Activated T-cell treated with anti-CD3 and anti-CD28 coated beads, Interleukin-2, amount 50 U/mL, for 24 hours (primary cell): ENCODE measurements around the gene KIF11.
"Not testable (repeated sequence)": the region's sequence is repeated elsewhere in the genome, so short reads cannot be mapped to it uniquely, and the experiment has no call there.

Experiments used
- DNase-seq: peaks from one replicate; pipeline ENCODE4 v3.0.0-alpha.2; 2020
- H3K27ac Mint-ChIP-seq: 2 replicates; pipeline ENCODE4 v1.8.0; 2020; ENCODE audit warnings: mild to moderate bottlenecking, mixed read lengths
- H3K27me3 Mint-ChIP-seq: 2 replicates; pipeline ENCODE4 v1.8.0; 2020; ENCODE audit warnings: mixed read lengths
- H3K36me3 Mint-ChIP-seq: 2 replicates; pipeline ENCODE4 v1.8.0; 2020; ENCODE audit warnings: low read depth, mixed read lengths
- H3K4me1 Mint-ChIP-seq: 2 replicates; pipeline ENCODE4 v1.8.0; 2020; ENCODE audit warnings: low read depth, mixed read lengths
- H3K4me3 Mint-ChIP-seq: 2 replicates; pipeline ENCODE4 v1.8.0; 2020; ENCODE audit warnings: mild to moderate bottlenecking, moderate library complexity, mixed read lengths
- H3K9me3 Mint-ChIP-seq: 2 replicates; pipeline ENCODE4 v1.8.0; 2020; ENCODE audit warnings: mixed read lengths

Gene KIF11

DNA sequence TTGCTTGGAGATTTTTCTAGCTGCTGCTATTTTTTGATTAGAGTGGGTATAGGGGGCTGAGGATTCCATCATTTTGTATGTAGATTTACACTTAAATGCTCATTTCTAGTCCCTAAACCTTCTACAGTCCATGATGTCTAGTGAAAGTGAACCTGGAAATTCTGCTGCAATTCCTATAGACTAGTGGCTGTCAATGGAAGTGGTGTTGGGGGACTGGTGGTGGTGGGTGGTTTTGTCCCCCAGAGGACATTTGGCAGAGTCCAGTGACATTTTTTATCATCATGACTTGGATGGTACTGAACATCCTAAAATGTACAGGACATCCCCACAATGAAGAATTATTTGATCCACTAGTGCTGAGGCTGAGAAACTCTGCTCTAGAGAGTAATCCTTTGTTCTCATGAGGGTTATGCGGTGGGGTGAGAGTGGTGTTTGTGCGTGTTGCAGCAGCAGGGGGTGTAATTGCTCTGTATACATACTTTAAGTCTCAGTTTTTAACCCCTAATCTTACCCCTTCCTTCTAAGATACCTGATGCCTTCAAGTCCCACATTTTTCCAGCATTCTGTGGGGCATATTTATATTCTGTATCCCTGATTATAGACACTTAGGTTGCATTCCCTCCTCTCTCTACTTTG is 35.0 kb downstream of the KIF11 start:
- Mint-ChIP-seq H3K4me1 (no peaks in the 10 kb centered on the region), H3K36me3 (peaks cover 81% of the 10 kb centered on the region), H3K4me3 (no peak overlapping the region), H3K27ac (no peak overlapping the region), H3K27me3 (no peaks in the 10 kb centered on the region), H3K9me3 (no peaks in the 10 kb centered on the region)
- no peak for DNase-seq

DNA sequence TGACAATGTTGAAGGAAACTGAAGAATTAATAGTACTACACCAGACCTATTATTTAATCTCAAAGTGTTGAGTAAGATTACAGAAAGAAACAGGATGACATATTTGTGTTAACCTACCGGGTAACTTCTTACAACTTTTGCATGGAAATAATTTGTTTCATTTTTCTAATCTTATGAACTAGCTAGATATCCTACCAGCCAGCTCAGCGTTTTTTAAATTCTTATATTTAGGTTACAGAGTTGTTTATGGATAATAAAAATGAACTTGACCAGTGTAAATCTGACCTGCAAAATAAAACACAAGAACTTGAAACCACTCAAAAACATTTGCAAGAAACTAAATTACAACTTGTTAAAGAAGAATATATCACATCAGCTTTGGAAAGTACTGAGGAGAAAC is 37.0 kb downstream of the KIF11 start:
- no peak for DNase-seq
- Mint-ChIP-seq H3K36me3 (peaks cover 76% of the 10 kb centered on the region), H3K4me3 (no peak overlapping the region), H3K27me3 (no peaks in the 10 kb centered on the region), H3K9me3 (no peaks in the 10 kb centered on the region), H3K4me1 (no peaks in the 10 kb centered on the region), H3K27ac (no peak overlapping the region)

DNA sequence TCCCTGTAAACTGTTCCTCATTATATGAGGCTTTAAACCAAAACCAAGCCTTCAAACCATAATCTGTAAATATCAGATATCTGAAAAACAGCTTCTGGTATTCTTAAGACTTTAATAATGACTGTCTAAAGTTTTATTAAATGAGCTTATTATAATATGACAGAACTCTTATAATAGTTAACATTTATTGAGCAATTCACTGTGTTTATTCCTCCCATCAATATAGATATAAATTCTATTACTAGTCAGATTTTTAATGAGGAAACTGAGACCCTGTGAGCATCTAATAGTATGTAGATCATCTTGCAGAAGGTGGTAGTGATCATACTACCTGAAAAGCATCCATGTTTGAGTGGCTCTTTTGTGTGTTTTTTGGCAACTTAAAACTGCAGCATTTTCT is 45.1 kb downstream of the KIF11 start:
- Mint-ChIP-seq H3K9me3 (no peaks in the 10 kb centered on the region), H3K27ac (no peak overlapping the region), H3K36me3 (peaks cover 78% of the 10 kb centered on the region), H3K4me1 (no peaks in the 10 kb centered on the region), H3K4me3 (no peak overlapping the region), H3K27me3 (no peaks in the 10 kb centered on the region)
- no peak for DNase-seq

DNA sequence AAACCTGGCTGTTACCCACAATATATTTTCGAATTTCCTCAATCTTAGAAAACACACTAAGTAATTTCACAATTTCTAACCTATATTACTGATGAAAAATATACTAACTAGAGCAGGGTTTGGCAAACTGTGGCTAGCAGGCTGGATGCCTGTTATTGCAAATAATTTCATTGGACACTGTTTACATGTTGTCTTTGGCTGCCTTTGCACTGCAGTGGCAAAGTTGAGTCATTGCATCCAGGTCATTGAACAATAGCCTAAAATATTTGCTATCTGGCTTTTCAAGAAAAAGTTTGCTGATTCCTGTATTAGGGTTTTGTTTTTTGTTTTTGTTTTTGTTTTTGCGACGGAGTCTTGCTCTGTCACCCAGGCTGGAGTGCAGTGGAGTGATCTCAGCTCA is 47.2 kb downstream of the KIF11 start:
- H3K27me3 Mint-ChIP-seq, result no peaks in the 10 kb centered on the region
- peaks cover 78% of the 10 kb centered on the region for H3K36me3 Mint-ChIP-seq
- H3K4me1 Mint-ChIP-seq, result peaks cover 5% of the 10 kb centered on the region
- H3K4me3 Mint-ChIP-seq, result no peak overlapping the region
- H3K9me3 Mint-ChIP-seq, result no peaks in the 10 kb centered on the region
- no peak overlapping the region for H3K27ac Mint-ChIP-seq
- no peak for DNase-seq

DNA sequence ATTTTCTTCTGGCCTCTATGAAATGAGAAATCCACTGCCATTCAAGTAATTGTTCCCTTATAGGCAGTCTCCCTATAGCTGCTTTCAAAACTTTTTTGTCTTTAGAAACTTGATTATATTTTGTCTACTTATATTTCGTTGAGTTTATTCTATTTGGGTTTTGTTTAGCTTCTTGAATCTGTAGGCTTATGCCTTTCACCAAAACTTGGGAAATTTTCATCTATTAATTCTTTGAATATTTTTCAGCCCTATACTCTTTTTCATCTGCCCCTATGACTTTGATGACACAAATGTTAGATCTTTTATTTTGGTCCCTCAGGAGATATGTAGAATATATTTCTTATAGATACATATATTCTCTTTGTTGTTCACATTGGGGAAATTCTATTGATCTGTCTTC is 48.6 kb downstream of the KIF11 start:
- no peaks in the 10 kb centered on the region for H3K9me3 Mint-ChIP-seq
- H3K4me3 Mint-ChIP-seq, result no peak overlapping the region
- DNase-seq, result no peak
- peaks cover 5% of the 10 kb centered on the region for H3K4me1 Mint-ChIP-seq
- no peaks in the 10 kb centered on the region for H3K27me3 Mint-ChIP-seq
- no peak overlapping the region for H3K27ac Mint-ChIP-seq
- peaks cover 76% of the 10 kb centered on the region for H3K36me3 Mint-ChIP-seq

DNA sequence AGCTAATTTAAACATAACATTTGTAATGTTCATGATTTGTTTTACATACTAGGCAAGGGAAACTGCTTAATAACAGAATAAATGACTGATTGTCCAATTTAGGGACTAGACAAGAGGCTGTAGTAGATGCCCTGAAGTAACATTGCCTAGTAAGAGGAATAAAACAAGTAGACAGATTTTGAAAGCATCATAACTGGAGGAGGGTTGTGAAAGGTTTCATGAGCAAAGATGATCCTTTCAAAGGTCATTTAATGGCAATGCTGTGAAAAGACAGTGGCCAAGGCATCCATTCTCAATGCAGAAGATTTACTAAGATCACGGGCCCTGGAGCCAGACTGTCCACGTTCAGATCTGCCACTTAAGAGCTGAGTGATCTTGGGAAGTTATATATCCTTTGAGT is 52.0 kb downstream of the KIF11 start:
- DNase-seq, result no peak
- no peaks in the 10 kb centered on the region for H3K27me3 Mint-ChIP-seq
- peaks cover 5% of the 10 kb centered on the region for H3K4me1 Mint-ChIP-seq
- no peak overlapping the region for H3K27ac Mint-ChIP-seq
- no peaks in the 10 kb centered on the region for H3K9me3 Mint-ChIP-seq
- H3K4me3 Mint-ChIP-seq, result no peak overlapping the region
- H3K36me3 Mint-ChIP-seq, result peaks cover 83% of the 10 kb centered on the region

DNA sequence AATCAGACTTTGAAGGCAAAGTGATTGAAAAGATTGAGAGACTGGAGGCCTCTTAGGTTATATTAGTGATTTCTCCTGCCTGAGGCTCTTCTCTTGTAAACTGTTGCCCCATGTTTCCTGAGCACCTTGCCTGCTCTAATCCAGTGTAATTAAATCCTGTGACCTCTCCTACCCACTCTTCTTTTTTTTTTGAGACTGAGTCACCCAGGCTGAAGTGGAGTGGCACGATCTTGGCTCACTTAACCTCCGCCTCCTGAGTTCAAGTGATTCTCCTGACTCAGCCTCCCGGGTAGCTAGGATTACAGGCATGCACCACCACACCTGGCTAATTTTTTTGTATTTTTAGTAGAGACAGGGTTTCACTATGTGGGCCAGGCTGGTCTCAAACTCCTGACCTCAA is 57.9 kb downstream of the KIF11 start:
- not testable (repeated sequence) for H3K27me3 Mint-ChIP-seq, H3K4me1 Mint-ChIP-seq
- H3K36me3 Mint-ChIP-seq, result peaks cover 89% of the 10 kb centered on the region

DNA sequence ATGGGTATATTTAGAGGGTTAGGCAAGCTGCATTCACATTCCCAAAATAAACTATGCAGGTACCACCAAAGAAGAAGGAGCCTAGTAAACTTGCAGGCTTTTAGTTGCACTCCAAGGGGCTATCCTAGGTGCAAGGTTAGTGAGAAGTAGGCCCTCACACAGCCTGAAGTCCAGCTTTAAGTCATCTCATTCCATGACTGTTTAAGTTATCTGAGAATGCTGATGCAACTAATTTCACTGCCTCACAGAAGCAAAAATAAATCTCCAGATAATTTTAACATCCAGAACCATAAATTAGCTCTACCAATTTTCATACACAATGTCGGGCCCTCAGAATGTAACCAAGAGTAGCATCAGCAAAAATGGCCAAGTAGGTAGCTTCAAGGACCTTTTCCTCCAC is 62.5 kb downstream of the KIF11 start:
- H3K27ac Mint-ChIP-seq, result no peak overlapping the region
- H3K4me1 Mint-ChIP-seq, result no peaks in the 10 kb centered on the region
- H3K9me3 Mint-ChIP-seq, result no peaks in the 10 kb centered on the region
- no peaks in the 10 kb centered on the region for H3K27me3 Mint-ChIP-seq
- DNase-seq, result no peak
- no peak overlapping the region for H3K4me3 Mint-ChIP-seq
- peaks cover 54% of the 10 kb centered on the region for H3K36me3 Mint-ChIP-seq

More for the DNA sequence above, 57.9 kb downstream of the KIF11 start:
- H3K9me3 Mint-ChIP-seq, H3K4me3 Mint-ChIP-seq, H3K27ac Mint-ChIP-seq, DNase-seq: not testable (repeated sequence)

DNA sequence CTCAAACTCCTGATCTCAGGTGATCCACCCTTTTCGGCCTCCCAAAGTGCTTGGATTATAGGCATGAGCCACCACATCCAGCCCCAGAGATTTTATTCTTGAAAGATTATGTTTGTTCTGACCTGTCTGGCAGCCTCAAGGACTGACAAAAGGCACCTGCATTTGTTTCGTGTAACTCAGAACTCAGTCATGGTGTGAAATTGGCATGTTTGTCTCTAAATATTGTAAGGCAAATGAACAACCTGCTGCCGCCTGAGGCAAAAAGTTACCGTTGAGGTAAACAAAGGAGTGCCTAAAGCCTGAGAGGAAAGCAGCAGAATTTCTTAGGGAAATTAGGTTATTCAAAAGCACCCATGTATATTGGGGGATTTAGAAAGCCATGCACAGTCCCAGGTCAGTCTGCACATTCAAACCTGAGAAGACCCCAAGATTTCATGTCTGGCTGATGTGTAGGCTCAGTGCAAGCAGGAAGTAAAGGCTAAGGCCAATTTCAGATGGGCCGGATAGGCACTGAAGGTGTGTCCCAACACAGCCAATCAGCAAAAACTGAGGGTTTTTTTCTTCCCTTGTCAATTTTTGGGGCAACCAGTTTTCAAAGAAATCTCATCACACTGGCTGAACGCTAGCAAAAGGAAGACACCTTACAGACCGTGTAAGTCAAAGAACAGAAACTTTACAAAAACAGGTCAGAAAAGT is 63.5 kb downstream of the KIF11 start:
- Mint-ChIP-seq H3K27ac (no peak overlapping the region), H3K4me3 (no peak overlapping the region), H3K27me3 (no peaks in the 10 kb centered on the region), H3K9me3 (no peaks in the 10 kb centered on the region), H3K4me1 (no peaks in the 10 kb centered on the region), H3K36me3 (peaks cover 45% of the 10 kb centered on the region)
- DNase-seq, result no peak

DNA sequence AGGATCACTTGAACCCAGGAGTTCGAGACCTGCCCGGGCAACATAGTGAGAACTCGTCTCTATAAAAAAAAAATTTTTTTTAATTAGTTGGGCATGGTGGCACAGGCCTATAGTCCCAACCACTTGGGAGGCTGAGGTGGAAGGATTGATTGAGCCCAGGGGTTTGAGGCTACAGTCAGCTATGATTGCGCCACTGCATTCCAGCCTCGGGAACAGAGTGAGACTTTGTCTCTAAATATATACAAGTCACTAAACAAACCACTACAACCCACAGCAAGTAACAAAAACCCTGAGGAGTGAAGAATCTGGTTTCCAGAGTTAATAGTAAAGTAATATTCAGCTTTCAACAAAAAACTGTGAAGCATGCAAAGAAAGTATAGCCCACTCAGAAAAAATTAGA is 64.1 kb downstream of the KIF11 start:
- H3K27me3 Mint-ChIP-seq, result no peaks in the 10 kb centered on the region
- H3K36me3 Mint-ChIP-seq, result peaks cover 41% of the 10 kb centered on the region
- no peaks in the 10 kb centered on the region for H3K9me3 Mint-ChIP-seq
- H3K4me3 Mint-ChIP-seq, result no peak overlapping the region
- no peaks in the 10 kb centered on the region for H3K4me1 Mint-ChIP-seq
- no peak overlapping the region for H3K27ac Mint-ChIP-seq
- DNase-seq, result no peak

DNA sequence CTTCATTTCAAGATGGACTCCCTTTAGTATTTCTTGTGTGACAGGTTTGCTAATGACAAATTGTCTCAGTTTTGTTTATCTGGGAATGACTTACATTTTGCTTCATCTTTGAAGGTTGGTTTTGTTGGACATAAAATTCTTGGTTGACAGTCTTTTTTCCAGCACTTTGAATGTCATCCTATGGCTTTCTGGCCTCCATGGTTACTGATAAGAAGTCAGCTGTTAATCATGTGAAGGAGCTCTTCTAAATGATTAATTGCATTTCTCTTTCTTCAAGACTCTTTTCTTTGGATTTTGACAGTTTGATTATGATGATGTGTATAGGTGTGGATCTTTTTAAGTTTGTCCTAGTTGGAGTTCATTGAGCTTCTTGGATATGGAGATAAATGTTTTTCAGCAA is 69.9 kb downstream of the KIF11 start:
- no peak overlapping the region for H3K27ac Mint-ChIP-seq
- no peak overlapping the region for H3K4me3 Mint-ChIP-seq
- no peak for DNase-seq
- peaks cover 22% of the 10 kb centered on the region for H3K9me3 Mint-ChIP-seq
- H3K36me3 Mint-ChIP-seq, result no peaks in the 10 kb centered on the region
- H3K27me3 Mint-ChIP-seq, result no peaks in the 10 kb centered on the region
- no peaks in the 10 kb centered on the region for H3K4me1 Mint-ChIP-seq

DNA sequence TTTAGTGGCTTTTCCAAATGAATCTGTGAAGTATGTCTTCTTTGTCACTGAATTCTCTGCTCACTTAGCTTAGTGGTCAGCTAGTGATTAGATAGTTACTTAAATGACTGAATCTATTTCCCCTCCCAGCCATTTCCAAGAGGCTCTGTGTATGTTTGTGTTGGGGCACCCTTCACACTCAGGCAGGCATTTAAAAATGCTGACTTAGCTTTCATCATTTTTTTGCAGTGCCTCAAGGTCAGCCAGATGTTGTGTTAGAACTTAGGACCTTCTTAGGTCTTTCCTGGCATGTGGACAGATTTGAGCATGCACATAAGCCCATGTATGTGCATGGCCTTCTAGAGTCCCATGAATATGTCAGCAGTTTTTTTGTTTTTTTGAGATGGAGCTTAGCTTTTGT is 71.4 kb downstream of the KIF11 start:
- H3K4me1 Mint-ChIP-seq, result no peaks in the 10 kb centered on the region
- H3K9me3 Mint-ChIP-seq, result peaks cover 22% of the 10 kb centered on the region
- no peak for DNase-seq
- H3K27me3 Mint-ChIP-seq, result no peaks in the 10 kb centered on the region
- no peak overlapping the region for H3K4me3 Mint-ChIP-seq
- no peak overlapping the region for H3K27ac Mint-ChIP-seq
- H3K36me3 Mint-ChIP-seq, result no peaks in the 10 kb centered on the region

DNA sequence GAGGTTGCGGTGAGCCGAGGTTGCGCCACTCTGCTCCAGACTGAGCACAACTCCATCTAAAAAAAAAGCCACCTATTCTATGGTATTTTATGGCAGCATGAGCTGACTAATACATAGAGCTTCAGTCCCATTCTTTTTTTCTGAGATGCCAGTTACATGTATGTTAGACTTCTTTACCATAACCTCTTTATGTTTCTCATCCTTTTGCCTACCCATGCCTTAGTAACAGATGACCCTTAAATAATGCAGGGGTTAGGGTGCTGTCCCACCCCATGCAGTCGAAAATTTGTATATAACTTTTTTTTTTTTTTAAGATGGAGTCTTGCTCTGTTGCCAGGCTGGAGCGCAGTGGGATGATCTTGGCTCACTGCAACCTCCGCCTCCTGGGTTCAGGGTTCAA is 74.1 kb downstream of the KIF11 start:
- H3K36me3 Mint-ChIP-seq, result no peaks in the 10 kb centered on the region
- peaks cover 22% of the 10 kb centered on the region for H3K9me3 Mint-ChIP-seq
- no peak overlapping the region for H3K27ac Mint-ChIP-seq
- DNase-seq, result no peak
- H3K4me3 Mint-ChIP-seq, result no peak overlapping the region
- H3K4me1 Mint-ChIP-seq, result no peaks in the 10 kb centered on the region
- peaks cover 2% of the 10 kb centered on the region for H3K27me3 Mint-ChIP-seq

DNA sequence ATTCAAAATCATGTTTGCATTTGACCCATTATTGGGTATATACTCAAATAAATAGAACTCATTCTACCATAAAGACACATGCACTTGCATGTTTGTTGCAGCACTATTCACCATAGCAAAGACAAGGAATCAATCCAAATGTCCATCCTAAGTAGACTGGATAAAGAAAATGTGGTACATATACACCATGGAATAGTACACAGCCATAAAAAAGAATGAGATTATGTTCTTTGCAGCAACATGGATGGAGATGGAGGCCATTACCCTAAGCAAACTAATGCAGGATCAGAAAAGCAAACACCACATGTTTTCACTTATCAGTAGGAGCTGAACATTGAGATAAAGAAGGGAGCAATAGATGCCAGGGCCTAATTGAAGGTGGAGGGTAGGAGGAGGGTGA is 84.8 kb downstream of the KIF11 start:
- H3K27ac Mint-ChIP-seq, result no peak overlapping the region
- no peaks in the 10 kb centered on the region for H3K36me3 Mint-ChIP-seq
- H3K27me3 Mint-ChIP-seq, result peaks cover 21% of the 10 kb centered on the region
- DNase-seq, result no peak
- no peaks in the 10 kb centered on the region for H3K9me3 Mint-ChIP-seq
- no peak overlapping the region for H3K4me3 Mint-ChIP-seq
- H3K4me1 Mint-ChIP-seq, result peaks cover 4% of the 10 kb centered on the region

DNA sequence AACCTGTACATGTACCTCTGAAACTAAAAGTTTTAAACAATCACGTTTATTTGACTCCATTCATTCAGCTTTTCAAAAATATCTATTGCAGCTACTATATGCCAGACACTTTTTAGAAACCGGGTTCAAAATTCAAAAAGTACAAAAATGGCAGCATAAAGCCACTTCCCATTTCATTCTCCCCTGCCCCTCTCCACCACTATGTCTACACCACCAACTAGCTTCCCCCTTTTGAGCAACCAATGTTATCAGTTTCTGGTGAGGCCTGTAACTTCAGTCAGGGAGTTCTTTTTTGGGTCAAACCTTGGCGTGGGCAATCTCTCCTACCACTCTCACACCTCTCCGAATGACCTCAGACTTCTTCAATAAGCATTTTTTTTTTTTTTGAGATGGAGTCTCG is 85.3 kb downstream of the KIF11 start:
- H3K27me3 Mint-ChIP-seq, result peaks cover 23% of the 10 kb centered on the region
- peaks cover 4% of the 10 kb centered on the region for H3K4me1 Mint-ChIP-seq
- H3K27ac Mint-ChIP-seq, result no peak overlapping the region
- DNase-seq, result no peak
- no peaks in the 10 kb centered on the region for H3K9me3 Mint-ChIP-seq
- H3K36me3 Mint-ChIP-seq, result no peaks in the 10 kb centered on the region
- H3K4me3 Mint-ChIP-seq, result no peak overlapping the region
